Measurements from ENCODE around the gene SLC2A4RG. TPM values are rescaled to one million over a fixed set of nuclear protein-coding genes. Genes with fewer than 3 reads are reported as not detected.

Gene SLC2A4RG
- total RNA-seq, 2 donors from 2014 or later = 69.3 to 108 TPM

GRCh38 chr20:63768591-63769515, 29.3 kb downstream of the SLC2A4RG start:
- WGBS, 2 experiments (ENCODE audit: insufficient coverage in 1 of 2, insufficient read length in 1 of 2) = 96% methylated on average over 10 to 26 of the region's 26 CpGs
- no peak for DNase-seq
- Histone ChIP-seq H3K4me1 (ENCODE audit: control insufficient read depth, insufficient read depth, low read length) (no peaks in the 10 kb centered on the region), H3K4me3 (ENCODE audit: low read length) (no peak overlapping the region), H3K9me3 (ENCODE audit: control insufficient read depth, low read length) (no peaks in the 10 kb centered on the region), H3K36me3 (ENCODE audit: control insufficient read depth, insufficient read depth, low read length) (peaks cover 8% of the 10 kb centered on the region), H3K27me3 (ENCODE audit: control insufficient read depth, insufficient read depth, low read length, poor library complexity, severe bottlenecking) (no peaks in the 10 kb centered on the region), H3K27ac (ENCODE audit: low read depth, low read length) (no peak overlapping the region), H3K9ac (ENCODE audit: extremely low read depth, low read length, poor library complexity, severe bottlenecking) (no peak overlapping the region)
- TF ChIP-seq CTCF (conservative IDR thresholded peaks at IDR 0.05) = no peak
- Mint-ChIP-seq H3K27ac (no peak overlapping the region), H3K4me1 (no peaks in the 10 kb centered on the region), H3K27me3 (ENCODE audit: insufficient read depth) (no peaks in the 10 kb centered on the region), H3K9me3 (no peaks in the 10 kb centered on the region), H3K36me3 (ENCODE audit: low read depth) (peaks cover 31% of the 10 kb centered on the region), H3K4me3 (no peak overlapping the region)

GRCh38 chr20:63769891-63770474, 30.4 kb downstream of the SLC2A4RG start:
- Mint-ChIP-seq H3K27ac (no peak overlapping the region), H3K4me1 (no peaks in the 10 kb centered on the region), H3K27me3 (ENCODE audit: insufficient read depth) (no peaks in the 10 kb centered on the region), H3K36me3 (ENCODE audit: low read depth) (peaks cover 33% of the 10 kb centered on the region), H3K4me3 (no peak overlapping the region), H3K9me3 (no peaks in the 10 kb centered on the region)
- no peak for TF ChIP-seq CTCF (conservative IDR thresholded peaks at IDR 0.05)
- H3K9ac ChIP-seq (ENCODE audit: extremely low read depth, low read length, poor library complexity, severe bottlenecking) = no peak overlapping the region
- peaks cover 8% of the 10 kb centered on the region for H3K36me3 ChIP-seq (ENCODE audit: control insufficient read depth, insufficient read depth, low read length)
- H3K27ac ChIP-seq (ENCODE audit: low read depth, low read length) = no peak overlapping the region
- no peak for DNase-seq
- 96% methylated on average over 28 to 31 of the region's 31 CpGs for WGBS, 2 experiments (ENCODE audit: insufficient coverage in 1 of 2, insufficient read length in 1 of 2)
- H3K4me1 ChIP-seq (ENCODE audit: control insufficient read depth, insufficient read depth, low read length) = no peaks in the 10 kb centered on the region
- no peaks in the 10 kb centered on the region for H3K27me3 ChIP-seq (ENCODE audit: control insufficient read depth, insufficient read depth, low read length, poor library complexity, severe bottlenecking)
- H3K9me3 ChIP-seq (ENCODE audit: control insufficient read depth, low read length) = no peaks in the 10 kb centered on the region
- no peak overlapping the region for H3K4me3 ChIP-seq (ENCODE audit: low read length)

- Mint-ChIP-seq H3K36me3 (ENCODE audit: low read depth) (peaks cover 28% of the 10 kb centered on the region), H3K4me3 (no peak overlapping the region), H3K27ac (no peak overlapping the region), H3K4me1 (peaks cover 8% of the 10 kb centered on the region), H3K27me3 (ENCODE audit: insufficient read depth) (no peaks in the 10 kb centered on the region), H3K9me3 (no peaks in the 10 kb centered on the region)
- H3K9me3 ChIP-seq (ENCODE audit: control insufficient read depth, low read length) = no peaks in the 10 kb centered on the region
- no peak overlapping the region for H3K27ac ChIP-seq (ENCODE audit: low read depth, low read length)
- TF ChIP-seq CTCF (conservative IDR thresholded peaks at IDR 0.05) = no peak
- no peak overlapping the region for H3K9ac ChIP-seq (ENCODE audit: extremely low read depth, low read length, poor library complexity, severe bottlenecking)
- H3K27me3 ChIP-seq (ENCODE audit: control insufficient read depth, insufficient read depth, low read length, poor library complexity, severe bottlenecking) = no peaks in the 10 kb centered on the region
- 92 to 98% methylated on average over 32 to 50 of the region's 52 CpGs for WGBS, 2 experiments (ENCODE audit: insufficient coverage in 1 of 2, insufficient read length in 1 of 2)
- peaks cover 8% of the 10 kb centered on the region for H3K36me3 ChIP-seq (ENCODE audit: control insufficient read depth, insufficient read depth, low read length)
- no peaks in the 10 kb centered on the region for H3K4me1 ChIP-seq (ENCODE audit: control insufficient read depth, insufficient read depth, low read length)
- DNase-seq = no peak
- H3K4me3 ChIP-seq (ENCODE audit: low read length) = no peak overlapping the region
These were observed 31.6 kb downstream of the SLC2A4RG start for GRCh38 chr20:63771046-63771707.
